Uterus (tissue), 4 donors: Measurements from ENCODE around the gene FEM1B. TPM values are rescaled to one million over a fixed set of nuclear protein-coding genes. Genes with fewer than 3 reads are reported as not detected.
A peak's percentile ranks its signal among the peaks of the same experiment; 100 is the strongest.

ENCODE experiments used
- DNase-seq, 2 donors: peaks; one replicate each; pipeline ENCODE4 v3.0.0-alpha.2; 2019 to 2020
- H3K27ac ChIP-seq, 2 donors: fragments of 200-600 bp; sonication (generic); 1 replicate in 1 of 2; 2 replicates in 1 of 2; pipeline ENCODE4 v1.5.1; 2016 to 2018
- H3K27me3 ChIP-seq, 2 donors: fragments of 200-600 bp; sonication (generic); one replicate each; pipeline ENCODE4 v1.5.1; 2018 to 2019; ENCODE audit warnings: control low read depth in 1 of 2
- H3K36me3 ChIP-seq, 2 donors: fragments of 200-600 bp; sonication (generic); one replicate each; pipeline ENCODE4 v1.5.1; 2019; ENCODE audit warnings: control low read depth in 1 of 2
- H3K4me1 ChIP-seq, 2 donors: fragments of 200-600 bp; sonication (generic); one replicate each; pipeline ENCODE4 v1.5.1; 2018 to 2019; ENCODE audit warnings: control low read depth in 1 of 2
- H3K4me3 ChIP-seq, 2 donors: fragments of 200-600 bp; sonication (generic); 1 replicate in 1 of 2; 2 replicates in 1 of 2; pipeline ENCODE4 v1.5.1; 2018 to 2019; ENCODE audit warnings: mild to moderate bottlenecking in 1 of 2
- H3K9me3 ChIP-seq, 2 donors: fragments of 200-600 bp; sonication (generic); one replicate each; pipeline ENCODE4 v1.5.1; 2019; ENCODE audit warnings: control low read depth in 1 of 2
- CTCF ChIP-seq, 4 experiments: fragments of 200-600 bp in 2 of 4; fragments of 450-650 bp in 2 of 4; sonication (generic) in 2 of 4; IDR thresholded peaks; one replicate each; pipeline ENCODE4 v1.5.1; 2016 to 2019; ENCODE audit warnings: antibody characterized with exemption in 4 of 4, mild to moderate bottlenecking in 2 of 4, moderate library complexity in 1 of 4
- POLR2A ChIP-seq, 2 donors: fragments of 450-650 bp; IDR thresholded peaks; one replicate each; pipeline ENCODE4 v1.6.1; 2016; ENCODE audit warnings: antibody characterized with exemption in 2 of 2, mild to moderate bottlenecking in 1 of 2, moderate library complexity in 1 of 2
- intact Hi-C: fragments of 100-400 bp; cut with DNase I; formaldehyde crosslinking; loops from one replicate; pipeline ENCODE4 v1.15.1; 2023; ENCODE audit warnings: low total_unique reads
- total RNA-seq, 4 donors: library from RNA; depleted of rRNA in 3 of 4; stranded (reverse); fragments of >200 nt in 3 of 4; gene quantifications; one replicate each; pipeline versions ENCODE4 v1.1.0 to v1.2.4, GENCODE V29; 2014 to 2023
- donor health status: DM: yes; HTN: yes; CAD: no.

Gene FEM1B
- total RNA-seq, 4 donors from 2014 or later = 39.4 to 130 (median 77.4) TPM

- Histone ChIP-seq H3K4me3 (no peak overlapping the region), H3K27me3 (no peaks in the 10 kb centered on the region), H3K36me3 (no peaks in the 10 kb centered on the region), H3K27ac (peak overlapping the region; percentile 78 to 83), H3K4me1 (peaks cover 0 to 20% of the 10 kb centered on the region in 2 donors), H3K9me3 (no peaks in the 10 kb centered on the region)
- TF ChIP-seq CTCF (IDR thresholded peaks at IDR 0.05) = peak in 1 of 4 experiments; percentile 7
- no peak for TF ChIP-seq POLR2A (IDR thresholded peaks at IDR 0.05)
- DNase-seq = no peak
- intact Hi-C loops = no loop called here
These were observed 57.1 kb downstream of the FEM1B start for GRCh38 chr15:68334661-68335124.

- no peaks in the 10 kb centered on the region for H3K36me3 ChIP-seq
- no peak overlapping the region for H3K4me3 ChIP-seq
- peak in 1 of 2 donors; percentile 46 for DNase-seq
- peaks cover 5 to 20% of the 10 kb centered on the region in 2 donors for H3K4me1 ChIP-seq
- TF ChIP-seq CTCF (IDR thresholded peaks at IDR 0.05) = no peak
- no peak for TF ChIP-seq POLR2A (IDR thresholded peaks at IDR 0.05)
- peak overlapping the region; percentile 78 to 83 for H3K27ac ChIP-seq
- intact Hi-C loops = no loop called here
- H3K9me3 ChIP-seq = no peaks in the 10 kb centered on the region
- H3K27me3 ChIP-seq = no peaks in the 10 kb centered on the region
These were observed 57.7 kb downstream of the FEM1B start for GRCh38 chr15:68335251-68335650.

GRCh38 chr15:68335655-68336054 lies 58.1 kb downstream of the FEM1B start:
- no peaks in the 10 kb centered on the region for H3K27me3 ChIP-seq
- H3K36me3 ChIP-seq = no peaks in the 10 kb centered on the region
- intact Hi-C loops = no loop called here
- H3K9me3 ChIP-seq = no peaks in the 10 kb centered on the region
- H3K27ac ChIP-seq = peak overlapping the region; percentile 78 to 83
- DNase-seq = no peak
- H3K4me1 ChIP-seq = peaks cover 8 to 20% of the 10 kb centered on the region in 2 donors
- H3K4me3 ChIP-seq = no peak overlapping the region
- no peak for TF ChIP-seq CTCF (IDR thresholded peaks at IDR 0.05)
- TF ChIP-seq POLR2A (IDR thresholded peaks at IDR 0.05) = no peak

- no peak for DNase-seq
- intact Hi-C loops = no loop called here
- TF ChIP-seq POLR2A (IDR thresholded peaks at IDR 0.05) (no peak), CTCF (IDR thresholded peaks at IDR 0.05) (no peak)
These were observed 59.0 kb downstream of the FEM1B start for GRCh38 chr15:68336516-68336915.

GRCh38 chr15:68337826-68338225 lies 60.3 kb downstream of the FEM1B start:
- Histone ChIP-seq H3K4me3 (no peak overlapping the region), H3K27ac (peak overlapping the region; percentile 33 to 83), H3K9me3 (no peaks in the 10 kb centered on the region), H3K4me1 (peaks cover 14 to 30% of the 10 kb centered on the region in 2 donors), H3K27me3 (no peaks in the 10 kb centered on the region), H3K36me3 (no peaks in the 10 kb centered on the region)
- DNase-seq = peak in 1 of 2 donors; percentile 65
- TF ChIP-seq CTCF (IDR thresholded peaks at IDR 0.05) = no peak
- TF ChIP-seq POLR2A (IDR thresholded peaks at IDR 0.05) = no peak
- intact Hi-C loops = no loop called here

More at GRCh38 chr15:68336516-68336915, 59.0 kb downstream of the FEM1B start:
- H3K9me3 ChIP-seq = no peaks in the 10 kb centered on the region
- peak overlapping the region; percentile 33 to 83 for H3K27ac ChIP-seq
- H3K27me3 ChIP-seq = no peaks in the 10 kb centered on the region
- no peak overlapping the region for H3K4me3 ChIP-seq
- peaks cover 10 to 20% of the 10 kb centered on the region in 2 donors for H3K4me1 ChIP-seq
- no peaks in the 10 kb centered on the region for H3K36me3 ChIP-seq
